ENCODE data around the gene PUM2. TPM values are rescaled to one million over a fixed set of nuclear protein-coding genes. Genes with fewer than 3 reads are reported as not detected.

Gene PUM2
- total and polyA plus RNA-seq, 9 donors: 40.3 to 148 (median 95.9) TPM

- intact Hi-C loops (cut with DNase I): no loop called here
- WGBS, 3 donors: 72 to 77% (median 75%) methylated on average over 8 of the region's 8 CpGs
- no peaks in the 10 kb centered on the region for H3K27me3 ChIP-seq
These were observed 121.1 kb downstream of the PUM2 start for GRCh38 chr2:20229322-20230113.

GRCh38 chr2:20227894-20228505 is 122.6 kb downstream of the PUM2 start:
- Histone ChIP-seq H3K27me3 (no peaks in the 10 kb centered on the region), H3K9me3 (no peaks in the 10 kb centered on the region), H3K4me1 (ENCODE audit: insufficient read depth) (peaks cover 2% of the 10 kb centered on the region), H3K4me3 (no peak overlapping the region), H3K36me3 (no peaks in the 10 kb centered on the region), H3K27ac (no peak overlapping the region)
- intact Hi-C loops (cut with DNase I): no loop called here
- TF ChIP-seq POLR2A (IDR thresholded peaks at IDR 0.05): no peak
- no peak for TF ChIP-seq EP300 (IDR thresholded peaks at IDR 0.05)
- no peak for TF ChIP-seq CTCF (IDR thresholded peaks at IDR 0.05)
- WGBS, 3 donors: 85 to 92% (median 88%) methylated on average over 10 of the region's 10 CpGs
- no peak for DNase-seq

More at GRCh38 chr2:20229322-20230113, 121.1 kb downstream of the PUM2 start:
- Histone ChIP-seq H3K4me3 (no peak overlapping the region), H3K9me3 (no peaks in the 10 kb centered on the region), H3K36me3 (no peaks in the 10 kb centered on the region), H3K27ac (no peak overlapping the region), H3K4me1 (ENCODE audit: insufficient read depth) (peaks cover 2% of the 10 kb centered on the region)
- no peak for DNase-seq
- no peak for TF ChIP-seq POLR2A (IDR thresholded peaks at IDR 0.05)

GRCh38 chr2:20226152-20226545 is 124.5 kb downstream of the PUM2 start:
- no peak overlapping the region for H3K4me3 ChIP-seq
- H3K27me3 ChIP-seq: no peaks in the 10 kb centered on the region
- peaks cover 2% of the 10 kb centered on the region for H3K4me1 ChIP-seq (ENCODE audit: insufficient read depth)
- H3K9me3 ChIP-seq: no peaks in the 10 kb centered on the region
- no peak for TF ChIP-seq EP300 (IDR thresholded peaks at IDR 0.05)
- TF ChIP-seq CTCF (IDR thresholded peaks at IDR 0.05): no peak
- TF ChIP-seq POLR2A (IDR thresholded peaks at IDR 0.05): no peak
- H3K36me3 ChIP-seq: no peaks in the 10 kb centered on the region
- DNase-seq: peak in 1 of 5 donors; percentile 30
- no peak overlapping the region for H3K27ac ChIP-seq
- intact Hi-C loops (cut with DNase I): no loop called here
- WGBS, 3 donors: 81 to 87% (median 86%) methylated on average over 14 of the region's 14 CpGs

GRCh38 chr2:20225294-20226151 is 125.1 kb downstream of the PUM2 start:
- TF ChIP-seq EP300 (IDR thresholded peaks at IDR 0.05) (no peak), CTCF (IDR thresholded peaks at IDR 0.05) (peak; percentile 23 to 46 (median 28)), POLR2A (IDR thresholded peaks at IDR 0.05) (no peak)
- Histone ChIP-seq H3K27ac (peak overlapping the region; percentile 47 to 61), H3K36me3 (no peaks in the 10 kb centered on the region), H3K9me3 (no peaks in the 10 kb centered on the region), H3K27me3 (no peaks in the 10 kb centered on the region), H3K4me1 (ENCODE audit: insufficient read depth) (peaks cover 2% of the 10 kb centered on the region), H3K4me3 (peak overlapping the region; percentile 47)
- WGBS, 3 donors: 5 to 9% (median 8%) methylated on average over 60 to 66 of the region's 66 CpGs
- DNase-seq: peak; percentile 60 to 80 (median 67)
- intact Hi-C loops (cut with DNase I): no loop called here
